Activated naive CD8-positive, alpha-beta T cell treated with anti-CD3 and anti-CD28 coated beads, Interleukin-2, amount 50 U/mL, for 16 hours (primary cell): ENCODE data around the gene WFDC1.

Experiments used
- DNase-seq: peaks from one replicate; pipeline ENCODE4 v3.0.0-alpha.2; 2020; ENCODE audit warnings: low read depth, low spot score

WFDC1 gene

GRCh38 chr16:84294531-84295142 lies at the start of gene WFDC1:
Gene WFDC1 (plus strand): TSS chr16:84294878. CDS start chr16:84294972, 94 bp downstream.
- no peak for DNase-seq

- no peak for DNase-seq
These were observed 48.6 kb upstream of the WFDC1 start for GRCh38 chr16:84245956-84246678.

- no peak for DNase-seq
These were observed 48.0 kb upstream of the WFDC1 start for GRCh38 chr16:84246679-84247077.

DNA sequence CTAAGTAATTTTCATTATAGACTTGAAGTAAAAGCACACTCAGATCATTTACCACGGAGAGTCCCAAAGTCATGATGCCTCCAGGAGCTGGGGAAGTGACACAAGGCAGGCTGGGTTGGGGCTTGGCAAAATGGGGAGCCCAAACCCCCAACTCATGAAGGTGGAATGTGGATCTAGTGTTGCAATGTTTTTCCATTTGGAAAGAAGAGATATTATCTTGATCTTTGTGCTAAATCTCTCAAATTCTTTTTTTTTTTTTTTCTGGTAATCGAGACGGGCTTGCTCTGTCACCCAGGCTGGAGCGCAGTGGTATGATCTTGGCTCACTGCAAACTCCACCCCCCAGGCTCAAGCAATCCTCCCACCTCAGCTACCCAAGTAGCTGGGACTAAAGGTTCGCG lies 47.3 kb upstream of the WFDC1 start:
- DNase-seq, result no peak

DNA sequence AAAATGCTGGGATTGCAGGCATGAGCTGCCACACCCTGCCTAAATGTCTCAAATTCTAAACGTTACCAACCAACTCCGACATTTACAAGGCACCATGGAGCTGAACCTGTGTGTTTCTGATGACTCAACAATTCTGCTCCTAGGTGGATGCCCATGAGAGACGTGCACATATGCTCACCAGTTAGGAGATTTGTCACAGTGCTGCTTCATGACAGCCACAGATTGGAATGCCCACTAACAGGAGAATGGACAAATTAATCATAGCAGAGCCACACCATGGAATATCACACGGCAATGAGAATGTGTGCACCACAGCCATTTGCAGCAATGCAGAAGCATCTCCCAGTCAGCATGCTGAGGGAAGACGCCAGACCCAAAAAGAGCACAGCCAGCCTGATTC lies 46.8 kb upstream of the WFDC1 start:
- no peak for DNase-seq

- no peak for DNase-seq
These were observed 42.5 kb upstream of the WFDC1 start for GRCh38 chr16:84252184-84252583.

- no peak for DNase-seq
These were observed 41.5 kb upstream of the WFDC1 start for GRCh38 chr16:84253173-84253572.

DNA sequence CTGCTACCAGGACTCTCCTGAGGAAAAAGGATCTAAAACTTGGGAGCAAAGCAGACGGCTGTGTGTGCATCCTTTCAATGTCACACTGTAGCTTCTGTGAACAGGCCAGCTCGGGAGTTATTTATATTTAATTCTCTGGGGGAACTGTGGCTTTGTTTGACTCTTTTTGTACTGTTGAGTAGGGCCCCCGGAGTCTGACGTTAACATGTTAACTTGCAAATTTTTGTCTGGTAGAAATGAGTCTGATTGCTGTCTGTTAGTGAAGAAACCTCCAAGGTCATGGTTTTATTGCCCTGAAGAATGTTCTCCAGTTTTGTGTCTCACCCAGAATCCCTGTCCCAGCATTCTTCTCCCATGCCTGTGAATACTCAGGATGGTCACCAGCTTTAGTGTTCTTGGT lies 40.6 kb upstream of the WFDC1 start:
- no peak for DNase-seq

DNA sequence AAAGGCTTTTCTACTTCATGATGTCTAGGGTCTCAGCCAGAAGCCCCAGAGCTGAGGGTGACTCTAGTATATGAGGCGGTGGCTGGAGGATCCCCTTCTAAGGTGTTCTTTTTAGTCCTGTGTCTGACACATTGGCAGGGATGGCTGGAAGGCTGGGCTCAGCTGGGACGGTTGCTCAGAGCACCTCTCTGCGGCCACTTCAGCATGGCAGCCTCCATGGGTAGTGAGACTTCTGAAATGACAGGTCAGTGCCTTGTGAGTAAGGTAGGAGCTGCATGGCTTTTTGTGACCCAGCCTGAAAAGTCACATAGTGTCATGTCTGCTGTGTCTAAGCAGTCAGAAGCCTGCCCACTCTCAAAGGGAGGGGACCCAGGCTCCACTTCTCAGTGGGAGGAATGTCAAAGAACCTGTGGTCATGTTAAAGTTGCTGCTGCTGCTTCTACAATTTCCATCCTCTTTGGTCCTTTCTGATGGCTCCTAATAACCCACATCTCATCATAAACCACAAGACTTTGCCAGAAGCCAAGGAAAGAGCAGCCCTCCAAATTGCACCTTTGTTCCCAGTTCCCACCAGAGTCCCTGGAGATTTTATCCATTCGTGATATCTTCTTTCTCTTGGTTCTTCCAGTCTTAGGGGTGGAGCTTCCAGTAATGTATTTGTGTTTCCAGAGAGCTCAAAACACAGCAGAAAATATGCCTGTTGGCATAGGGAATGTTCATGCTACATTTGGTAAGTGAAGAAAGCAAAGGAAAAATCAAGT lies 39.4 kb upstream of the WFDC1 start:
- DNase-seq, result no peak

- no peak for DNase-seq
These were observed 36.4 kb upstream of the WFDC1 start for GRCh38 chr16:84258266-84258665.

DNA sequence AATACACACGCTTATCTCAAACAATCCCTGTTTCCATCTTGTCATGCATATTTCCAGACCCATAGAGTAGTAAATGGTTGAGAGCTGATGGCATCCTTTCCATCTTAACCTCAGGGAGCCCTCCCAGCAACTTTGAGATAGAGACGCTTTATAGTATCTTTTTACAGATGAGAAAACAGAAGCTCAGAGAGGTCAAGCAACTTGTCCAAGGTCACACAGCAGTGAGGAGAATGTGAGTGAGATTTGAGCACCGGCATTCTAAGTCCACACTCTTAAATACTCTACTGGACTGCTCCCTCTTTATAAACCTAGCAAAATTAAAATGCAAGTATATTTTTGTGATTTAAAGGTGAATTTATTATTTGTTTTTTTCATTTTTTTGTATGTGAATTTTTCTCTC lies 35.0 kb upstream of the WFDC1 start:
- no peak for DNase-seq

DNA sequence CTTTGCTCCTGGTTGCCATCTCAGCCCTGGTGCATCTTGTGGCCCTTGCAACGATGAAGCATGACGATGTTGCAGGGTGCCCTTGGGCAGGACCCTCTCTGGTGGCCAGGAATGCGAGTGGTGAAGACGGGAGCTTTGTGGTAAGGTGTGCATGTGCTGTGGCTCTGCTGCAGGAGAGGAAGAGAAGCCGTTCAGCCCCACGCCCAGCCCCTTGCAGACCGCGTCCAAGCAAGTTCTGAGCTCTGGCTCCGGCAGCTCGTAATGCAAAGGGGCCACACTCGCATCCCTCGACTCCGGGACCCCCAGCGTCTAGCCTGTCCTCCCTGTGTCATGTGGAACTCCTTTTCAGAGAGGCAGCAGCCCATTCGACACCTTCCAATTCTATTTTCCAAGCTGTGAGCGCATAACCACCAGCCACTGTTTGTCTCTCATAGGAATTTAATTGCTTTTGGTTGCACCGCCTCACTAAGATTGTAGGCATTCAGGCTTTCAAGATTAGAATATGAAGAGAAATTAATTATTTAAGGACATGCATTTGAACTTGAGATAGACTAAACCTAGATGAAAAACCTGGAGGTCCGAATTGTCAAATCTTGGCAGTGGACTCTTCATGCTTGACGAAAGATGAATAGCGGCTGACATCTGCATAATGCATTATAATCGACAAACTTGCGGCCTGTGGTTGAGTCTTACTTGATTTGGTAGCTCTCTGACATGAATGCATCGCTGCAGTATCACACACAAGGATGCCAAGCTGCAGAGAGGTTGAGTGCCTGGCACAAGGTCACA lies 33.7 kb upstream of the WFDC1 start:
- DNase-seq, result no peak

GRCh38 chr16:84262031-84262430 lies 32.6 kb upstream of the WFDC1 start:
- DNase-seq, result no peak

GRCh38 chr16:84262939-84263338 lies 31.7 kb upstream of the WFDC1 start:
- DNase-seq, result no peak

GRCh38 chr16:84266451-84266850 lies 28.2 kb upstream of the WFDC1 start:
- DNase-seq, result no peak

- DNase-seq, result no peak
These were observed 27.3 kb upstream of the WFDC1 start for GRCh38 chr16:84267380-84267779.

- DNase-seq, result no peak
These were observed 26.2 kb upstream of the WFDC1 start for GRCh38 chr16:84268291-84269040.

GRCh38 chr16:84270071-84270470 lies 24.6 kb upstream of the WFDC1 start:
- DNase-seq, result no peak

DNA sequence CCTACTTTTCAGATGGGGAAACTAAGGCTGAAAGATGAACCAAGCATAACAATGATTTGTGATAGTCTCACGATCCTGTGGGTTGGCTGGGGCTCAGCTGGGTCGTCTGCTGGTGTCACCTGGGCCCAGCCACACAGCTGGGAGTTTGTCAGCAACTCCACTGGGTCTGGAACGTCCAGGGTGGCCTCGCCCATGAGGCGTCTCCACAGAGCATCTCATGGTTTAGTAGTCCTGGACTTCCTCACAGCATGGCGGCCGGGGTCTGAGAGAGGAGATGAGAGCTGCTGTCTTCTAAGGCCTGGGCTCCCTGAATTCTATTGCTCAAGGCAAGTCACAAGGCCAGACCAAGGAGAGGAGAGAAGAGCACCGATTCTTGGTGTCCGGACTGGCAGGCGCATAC lies 24.1 kb upstream of the WFDC1 start:
- no peak for DNase-seq

DNA sequence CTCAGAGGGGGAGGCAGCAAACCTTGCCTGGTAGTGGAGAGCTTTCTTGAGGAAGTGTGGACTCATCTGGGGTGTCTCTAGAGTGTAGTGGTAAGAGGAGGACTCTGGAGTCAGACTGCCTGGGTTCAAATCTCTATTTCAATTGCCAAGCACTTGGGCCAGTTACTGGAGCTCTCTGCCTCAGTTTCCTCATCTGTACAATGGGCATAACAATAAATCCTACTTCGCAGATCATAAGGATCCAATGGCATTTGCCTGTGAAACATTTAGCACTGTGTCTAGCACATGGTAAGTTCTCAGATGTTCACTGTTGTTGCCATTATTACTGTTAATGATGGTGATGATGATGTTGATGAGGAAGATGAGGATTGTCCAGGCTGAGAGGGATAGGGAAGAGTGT lies 23.6 kb upstream of the WFDC1 start:
- DNase-seq, result no peak

DNA sequence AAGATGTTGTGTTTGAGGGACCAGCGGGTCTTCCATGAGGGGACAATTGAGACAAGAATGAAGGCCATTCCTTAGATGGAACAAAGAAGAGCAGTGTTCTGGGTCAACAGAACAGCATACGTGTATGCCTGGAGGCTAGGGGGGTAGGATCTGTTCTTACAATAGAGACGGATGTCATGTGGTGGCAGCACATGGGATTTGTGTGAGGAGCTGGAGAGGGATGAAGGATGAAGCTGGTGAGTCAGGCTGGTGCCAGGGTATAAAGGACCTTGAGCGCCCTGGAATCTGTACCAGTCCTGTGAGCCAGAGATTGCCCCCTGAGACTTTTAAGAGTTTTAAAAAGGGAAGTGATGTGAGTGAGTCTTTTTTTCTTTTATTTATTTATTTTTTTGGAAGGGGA lies 22.8 kb upstream of the WFDC1 start:
- DNase-seq, result no peak
